GM12892 (cell line): ENCODE measurements around the gene ARHGEF17.

Source experiments
- POLR2A ChIP-seq: IDR thresholded peaks from 2 replicates; pipeline ENCODE4 v1.6.1; 2011; ENCODE audit warnings: low read depth, low read length, control low read depth
- POLR2AphosphoS5 ChIP-seq: IDR thresholded peaks from 2 replicates; pipeline ENCODE4 v1.6.1; 2011; ENCODE audit warnings: low read depth, low read length, control low read depth
- TAF1 ChIP-seq: IDR thresholded peaks from 2 replicates; pipeline ENCODE4 v1.6.1; 2011; ENCODE audit warnings: low read depth, mild to moderate bottlenecking, control low read depth, low read length, borderline replicate concordance

DNA sequence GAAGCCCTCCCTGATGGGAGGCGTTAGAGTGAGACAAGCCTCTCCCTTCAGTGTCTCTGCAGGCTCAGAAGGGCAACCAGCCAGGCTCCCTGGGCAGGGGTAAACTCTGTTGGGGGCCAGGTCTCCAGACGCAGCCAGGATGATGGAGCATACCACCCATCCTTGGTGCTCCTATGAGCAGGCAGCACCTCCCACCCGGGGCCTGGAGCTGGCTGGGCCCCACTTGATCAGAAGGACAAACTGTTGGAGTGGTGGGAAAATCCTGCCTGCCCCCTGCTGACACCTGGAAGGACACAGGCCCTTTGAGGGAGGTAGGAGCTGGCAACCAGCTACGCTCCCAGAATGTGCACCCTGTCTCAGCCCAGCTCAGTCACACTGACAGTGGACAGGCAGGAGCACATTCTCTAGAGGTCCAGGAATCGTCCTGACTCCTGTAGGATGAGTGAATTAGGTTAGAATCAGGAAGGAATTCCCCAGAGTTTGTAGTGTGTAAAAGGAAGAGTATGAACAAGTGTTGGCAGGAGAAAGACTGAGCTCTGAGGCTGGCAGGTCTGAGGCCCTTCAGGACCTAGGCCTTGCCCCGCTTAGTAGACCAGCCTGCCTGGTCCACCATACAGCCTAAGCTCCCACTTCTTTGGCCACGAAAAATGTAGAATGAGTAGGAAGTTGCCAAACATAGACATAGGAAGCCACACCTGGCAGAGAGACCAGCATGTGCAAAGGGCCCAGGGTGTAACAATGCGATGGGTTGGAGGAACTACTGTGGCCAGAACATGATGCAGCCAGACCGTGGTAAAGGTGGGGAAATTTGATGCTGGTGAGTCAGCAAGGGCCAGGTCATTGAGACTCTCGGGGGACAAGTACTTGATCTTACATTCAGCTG, 19.1 kb downstream of the ARHGEF17 start:
- TF ChIP-seq TAF1 (no peak), POLR2AphosphoS5 (no peak), POLR2A (no peak)
